Measurements from ENCODE around the gene MTA3. TPM values are rescaled to one million over a fixed set of nuclear protein-coding genes. Genes with fewer than 3 reads are reported as not detected.
"Not testable (repeated sequence)": the region's sequence is repeated elsewhere in the genome, so short reads cannot be mapped to it uniquely, and the experiment has no call there.

Gene MTA3
- total RNA-seq, 1 donor from 2014 or later: 39.8 TPM

GRCh38 chr2:42569883-42570282 is 1.5 kb downstream of the MTA3 start:
- H3K9me3 Mint-ChIP-seq: no peaks in the 10 kb centered on the region

DNA sequence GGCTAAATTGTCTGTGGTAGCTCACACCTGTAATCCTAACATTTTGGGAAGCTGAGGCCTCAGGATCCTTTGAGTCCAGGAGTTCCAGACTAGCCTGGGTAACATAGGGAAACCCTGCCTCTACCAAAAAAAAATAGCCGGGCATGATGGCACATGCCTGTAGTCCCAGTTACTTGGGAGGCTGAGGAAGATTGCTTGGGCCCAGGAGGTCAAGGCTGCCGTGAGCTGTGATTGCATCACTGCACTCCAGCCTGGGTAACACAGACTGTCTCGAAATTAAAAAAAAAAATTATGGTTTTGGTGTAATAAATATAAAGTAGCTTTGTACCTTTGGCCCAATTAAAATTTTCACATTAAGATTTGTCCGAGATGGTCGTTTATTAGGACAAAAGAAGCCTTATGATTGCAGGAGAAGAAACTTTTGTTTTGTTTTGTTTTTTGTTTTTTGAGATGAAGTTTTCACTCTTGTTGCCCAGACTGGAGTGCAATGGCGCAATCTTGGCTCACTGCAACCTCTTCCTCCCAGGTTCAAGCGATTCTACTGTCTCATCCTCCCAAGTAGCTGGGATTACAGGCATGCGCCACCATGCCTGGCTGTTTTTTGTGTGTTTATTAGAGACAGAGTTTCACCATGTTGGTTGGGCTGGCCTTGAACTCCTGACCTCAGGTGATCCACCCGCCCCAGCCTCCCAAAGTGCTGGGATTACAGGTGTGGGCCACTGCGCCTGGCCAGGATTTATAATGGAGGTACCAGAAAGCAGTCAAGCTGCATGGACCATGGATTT is 4.1 kb downstream of the MTA3 start:
- H3K27me3 Mint-ChIP-seq (ENCODE audit: low read depth): no peaks in the 10 kb centered on the region
- H3K9me3 Mint-ChIP-seq: no peaks in the 10 kb centered on the region
- intact Hi-C loops (cut with micrococcal nuclease): loop anchor here (10.0 kb wide), 1 partner anchor 92 kb away; no protein-coding TSS in a partner anchor
- H3K4me3 Mint-ChIP-seq (ENCODE audit: low read depth): no peak overlapping the region
- H3K27ac Mint-ChIP-seq: no peak overlapping the region
- DNase-seq (ENCODE audit: low spot score): no peak
- H3K36me3 Mint-ChIP-seq (ENCODE audit: low read depth): peaks cover 40% of the 10 kb centered on the region
- H3K4me1 Mint-ChIP-seq (ENCODE audit: low read depth): peaks cover 26% of the 10 kb centered on the region

More at GRCh38 chr2:42569883-42570282, 1.5 kb downstream of the MTA3 start:
- Mint-ChIP-seq H3K4me1 (ENCODE audit: low read depth) (peaks cover 25% of the 10 kb centered on the region), H3K27me3 (ENCODE audit: low read depth) (no peaks in the 10 kb centered on the region), H3K4me3 (ENCODE audit: low read depth) (peak overlapping the region; percentile 98), H3K27ac (peak overlapping the region; percentile 60), H3K36me3 (ENCODE audit: low read depth) (peaks cover 24% of the 10 kb centered on the region)
- intact Hi-C loops (cut with micrococcal nuclease): loop anchor here (5.0 to 10.0 kb wide), 3 partner anchors 47 to 208 kb away; partner anchors contain the start of gene COX7A2L
- no peak for DNase-seq (ENCODE audit: low spot score)

DNA sequence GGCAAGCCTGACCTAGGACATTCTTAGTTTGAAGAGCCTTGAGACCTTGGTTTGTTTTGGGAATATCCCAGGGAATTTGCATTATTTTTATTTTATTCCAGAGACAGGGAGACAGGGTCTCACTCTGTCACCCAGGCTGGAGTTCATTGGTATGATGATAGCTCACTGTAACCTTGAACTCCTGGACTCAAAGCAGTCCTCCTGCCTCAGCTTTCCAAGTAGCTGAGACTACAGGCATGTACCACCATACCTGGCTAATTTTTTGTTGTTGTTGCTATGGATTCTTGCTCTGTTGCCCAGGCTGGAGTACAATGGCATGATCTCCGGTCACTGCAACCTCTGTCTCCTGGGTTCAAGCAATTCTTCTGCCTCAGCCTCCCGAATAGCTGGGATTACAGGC is 4.8 kb downstream of the MTA3 start:
- Mint-ChIP-seq H3K4me3 (ENCODE audit: low read depth) (no peak overlapping the region), H3K36me3 (ENCODE audit: low read depth) (peaks cover 44% of the 10 kb centered on the region), H3K9me3 (no peaks in the 10 kb centered on the region), H3K27me3 (ENCODE audit: low read depth) (no peaks in the 10 kb centered on the region), H3K4me1 (ENCODE audit: low read depth) (peaks cover 25% of the 10 kb centered on the region), H3K27ac (no peak overlapping the region)
- DNase-seq (ENCODE audit: low spot score): no peak
- intact Hi-C loops (cut with micrococcal nuclease): loop anchor here (10.0 kb wide), 1 partner anchor 92 kb away; no protein-coding TSS in a partner anchor

- Mint-ChIP-seq H3K36me3 (ENCODE audit: low read depth) (peaks cover 53% of the 10 kb centered on the region), H3K27me3 (ENCODE audit: low read depth) (no peaks in the 10 kb centered on the region), H3K27ac (no peak overlapping the region), H3K4me1 (ENCODE audit: low read depth) (peaks cover 16% of the 10 kb centered on the region), H3K4me3 (ENCODE audit: low read depth) (no peak overlapping the region), H3K9me3 (no peaks in the 10 kb centered on the region)
- DNase-seq (ENCODE audit: low spot score): no peak
- intact Hi-C loops (cut with micrococcal nuclease): loop anchor here (10.0 kb wide), 1 partner anchor 89 kb away; no protein-coding TSS in a partner anchor
Measured at GRCh38 chr2:42575458-42576064, 7.1 kb downstream of the MTA3 start.

- Mint-ChIP-seq H3K4me1 (ENCODE audit: low read depth) (peaks cover 20% of the 10 kb centered on the region), H3K4me3 (ENCODE audit: low read depth) (no peak overlapping the region), H3K9me3 (no peaks in the 10 kb centered on the region), H3K27ac (no peak overlapping the region), H3K27me3 (ENCODE audit: low read depth) (no peaks in the 10 kb centered on the region), H3K36me3 (ENCODE audit: low read depth) (peaks cover 55% of the 10 kb centered on the region)
- intact Hi-C loops (cut with micrococcal nuclease): loop anchor here (10.0 kb wide), 1 partner anchor 86 kb away; no protein-coding TSS in a partner anchor
- no peak for DNase-seq (ENCODE audit: low spot score)
Measured at GRCh38 chr2:42578621-42579020, 10.2 kb downstream of the MTA3 start.

- peaks cover 44% of the 10 kb centered on the region for H3K36me3 Mint-ChIP-seq (ENCODE audit: low read depth)
Measured at GRCh38 chr2:42581257-42581656, 12.8 kb downstream of the MTA3 start.

DNA sequence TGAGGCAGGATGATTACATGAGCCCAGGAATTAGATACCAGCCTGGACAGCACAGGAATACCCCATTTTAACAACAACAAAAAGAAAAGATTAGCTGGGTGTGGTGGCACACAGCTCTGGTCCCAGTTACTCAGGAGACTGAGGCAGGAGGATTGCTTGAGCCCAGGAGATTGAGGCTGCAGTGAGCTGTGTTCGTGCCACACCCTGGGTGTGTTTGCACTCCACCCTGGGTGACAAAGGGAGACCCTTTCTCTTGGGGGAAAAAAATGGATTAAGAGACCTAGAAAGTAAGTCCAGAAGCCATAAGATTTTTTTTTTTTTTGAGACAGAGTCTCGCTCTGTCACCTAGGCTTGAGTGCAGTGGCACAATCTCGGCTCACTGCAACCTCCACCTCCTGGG is 16.2 kb downstream of the MTA3 start:
- peaks cover 32% of the 10 kb centered on the region for H3K36me3 Mint-ChIP-seq (ENCODE audit: low read depth)
- H3K9me3 Mint-ChIP-seq; H3K27me3 Mint-ChIP-seq (ENCODE audit: low read depth); H3K4me1 Mint-ChIP-seq (ENCODE audit: low read depth); DNase-seq (ENCODE audit: low spot score); intact Hi-C loops (cut with micrococcal nuclease); H3K4me3 Mint-ChIP-seq (ENCODE audit: low read depth); H3K27ac Mint-ChIP-seq: not testable (repeated sequence)

More at GRCh38 chr2:42581257-42581656, 12.8 kb downstream of the MTA3 start:
- Mint-ChIP-seq H3K4me3 (ENCODE audit: low read depth) (no peak overlapping the region), H3K27me3 (ENCODE audit: low read depth) (no peaks in the 10 kb centered on the region), H3K9me3 (no peaks in the 10 kb centered on the region), H3K4me1 (ENCODE audit: low read depth) (peaks cover 4% of the 10 kb centered on the region), H3K27ac (no peak overlapping the region)
- DNase-seq (ENCODE audit: low spot score): no peak
- intact Hi-C loops (cut with micrococcal nuclease): no loop called here

- H3K27ac Mint-ChIP-seq: no peak overlapping the region
- peaks cover 8% of the 10 kb centered on the region for H3K4me1 Mint-ChIP-seq (ENCODE audit: low read depth)
- no peak overlapping the region for H3K4me3 Mint-ChIP-seq (ENCODE audit: low read depth)
- H3K36me3 Mint-ChIP-seq (ENCODE audit: low read depth): peaks cover 28% of the 10 kb centered on the region
- intact Hi-C loops (cut with micrococcal nuclease): no loop called here
- no peaks in the 10 kb centered on the region for H3K27me3 Mint-ChIP-seq (ENCODE audit: low read depth)
- no peak for DNase-seq (ENCODE audit: low spot score)
- H3K9me3 Mint-ChIP-seq: no peaks in the 10 kb centered on the region
Measured at GRCh38 chr2:42585779-42586178, 17.3 kb downstream of the MTA3 start.

DNA sequence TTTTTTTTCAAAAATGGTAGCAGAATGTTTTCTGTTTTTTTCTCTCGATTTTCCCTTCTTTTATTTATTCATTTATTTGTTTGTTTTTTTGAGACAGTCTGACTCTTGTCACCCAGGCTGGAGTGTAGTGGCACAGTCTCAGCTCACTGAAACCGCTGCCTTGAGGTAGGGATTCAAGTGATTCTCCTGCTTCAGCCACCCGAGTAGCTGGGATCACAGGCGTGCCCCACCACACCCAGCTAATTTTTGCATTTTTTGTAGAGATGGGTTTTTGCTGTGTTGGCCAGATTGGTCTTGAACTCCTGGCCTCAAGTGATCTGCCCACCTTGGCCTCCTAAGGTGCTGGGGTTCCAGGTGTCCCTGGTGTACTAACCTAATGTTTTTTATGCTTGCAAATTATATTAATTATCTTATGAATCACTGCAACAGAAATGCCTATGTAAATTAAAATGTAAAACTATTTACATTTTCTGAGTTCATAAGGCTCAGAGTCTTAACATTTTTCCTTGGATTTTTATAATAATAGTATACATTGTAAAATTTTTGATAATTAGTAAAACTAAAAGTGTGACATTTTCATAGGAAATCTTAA is 19.2 kb downstream of the MTA3 start:
- H3K4me3 Mint-ChIP-seq (ENCODE audit: low read depth): no peak overlapping the region
- no peaks in the 10 kb centered on the region for H3K9me3 Mint-ChIP-seq
- H3K27me3 Mint-ChIP-seq (ENCODE audit: low read depth): no peaks in the 10 kb centered on the region
- H3K27ac Mint-ChIP-seq: no peak overlapping the region
- peaks cover 25% of the 10 kb centered on the region for H3K36me3 Mint-ChIP-seq (ENCODE audit: low read depth)
- no peak for DNase-seq (ENCODE audit: low spot score)
- intact Hi-C loops (cut with micrococcal nuclease): no loop called here
- peaks cover 8% of the 10 kb centered on the region for H3K4me1 Mint-ChIP-seq (ENCODE audit: low read depth)

DNA sequence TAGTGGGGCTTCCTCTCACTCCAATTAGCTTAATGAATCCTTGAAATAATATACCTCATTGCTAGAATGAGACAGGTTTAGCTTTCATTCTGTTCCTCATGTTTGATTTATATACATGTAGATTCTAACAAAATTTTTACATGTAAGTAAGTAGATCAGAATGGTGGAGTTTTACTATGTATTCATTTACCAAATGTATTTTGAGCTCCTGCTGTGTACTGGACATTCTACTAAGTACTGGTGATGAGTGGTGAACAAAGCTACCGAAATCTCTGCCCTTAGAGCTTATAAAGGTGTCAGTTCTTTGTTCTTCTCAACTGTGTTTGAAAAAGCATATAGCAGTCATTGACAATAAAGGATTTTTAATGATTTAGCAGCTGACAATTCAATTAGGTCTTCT is 19.7 kb downstream of the MTA3 start:
- Mint-ChIP-seq H3K27me3 (ENCODE audit: low read depth) (no peaks in the 10 kb centered on the region), H3K27ac (no peak overlapping the region), H3K4me3 (ENCODE audit: low read depth) (no peak overlapping the region), H3K4me1 (ENCODE audit: low read depth) (peaks cover 5% of the 10 kb centered on the region), H3K9me3 (no peaks in the 10 kb centered on the region), H3K36me3 (ENCODE audit: low read depth) (peaks cover 20% of the 10 kb centered on the region)
- intact Hi-C loops (cut with micrococcal nuclease): no loop called here
- no peak for DNase-seq (ENCODE audit: low spot score)

- Mint-ChIP-seq H3K4me3 (ENCODE audit: low read depth) (no peak overlapping the region), H3K27me3 (ENCODE audit: low read depth) (no peaks in the 10 kb centered on the region), H3K36me3 (ENCODE audit: low read depth) (peaks cover 13% of the 10 kb centered on the region), H3K9me3 (no peaks in the 10 kb centered on the region), H3K27ac (no peak overlapping the region), H3K4me1 (ENCODE audit: low read depth) (peaks cover 5% of the 10 kb centered on the region)
- intact Hi-C loops (cut with micrococcal nuclease): no loop called here
- DNase-seq (ENCODE audit: low spot score): no peak
Measured at GRCh38 chr2:42590176-42590575, 21.7 kb downstream of the MTA3 start.

- Mint-ChIP-seq H3K27me3 (ENCODE audit: low read depth) (no peaks in the 10 kb centered on the region), H3K9me3 (no peaks in the 10 kb centered on the region), H3K4me3 (ENCODE audit: low read depth) (no peak overlapping the region), H3K27ac (no peak overlapping the region), H3K36me3 (ENCODE audit: low read depth) (peaks cover 6% of the 10 kb centered on the region), H3K4me1 (ENCODE audit: low read depth) (peaks cover 5% of the 10 kb centered on the region)
- intact Hi-C loops (cut with micrococcal nuclease): no loop called here
- no peak for DNase-seq (ENCODE audit: low spot score)
Measured at GRCh38 chr2:42593282-42593681, 24.9 kb downstream of the MTA3 start.

GRCh38 chr2:42598656-42599055 is 30.2 kb downstream of the MTA3 start:
- Mint-ChIP-seq H3K27me3 (ENCODE audit: low read depth) (no peaks in the 10 kb centered on the region), H3K4me1 (ENCODE audit: low read depth) (peaks cover 3% of the 10 kb centered on the region), H3K4me3 (ENCODE audit: low read depth) (no peak overlapping the region), H3K27ac (no peak overlapping the region), H3K9me3 (no peaks in the 10 kb centered on the region), H3K36me3 (ENCODE audit: low read depth) (no peaks in the 10 kb centered on the region)
- no peak for DNase-seq (ENCODE audit: low spot score)
- intact Hi-C loops (cut with micrococcal nuclease): no loop called here

Measured in activated T-helper 2 cell treated with anti-CD3 and anti-CD28 coated beads, Interferon-gamma antibody, Interleukin-2, Interleukin-4, amounts not matched to agents 10 μg/mL and 5 μg/mL and 100 μg/mL, durations not matched to agents 14 hours and 24 hours and 36 hours (primary cell).